ENCODE results near the gene ALDH1L1. TPM values are rescaled to one million over a fixed set of nuclear protein-coding genes. Genes with fewer than 3 reads are reported as not detected.

The ALDH1L1 gene
- total RNA-seq, 2 experiments from 2014 or later: not detected

DNA sequence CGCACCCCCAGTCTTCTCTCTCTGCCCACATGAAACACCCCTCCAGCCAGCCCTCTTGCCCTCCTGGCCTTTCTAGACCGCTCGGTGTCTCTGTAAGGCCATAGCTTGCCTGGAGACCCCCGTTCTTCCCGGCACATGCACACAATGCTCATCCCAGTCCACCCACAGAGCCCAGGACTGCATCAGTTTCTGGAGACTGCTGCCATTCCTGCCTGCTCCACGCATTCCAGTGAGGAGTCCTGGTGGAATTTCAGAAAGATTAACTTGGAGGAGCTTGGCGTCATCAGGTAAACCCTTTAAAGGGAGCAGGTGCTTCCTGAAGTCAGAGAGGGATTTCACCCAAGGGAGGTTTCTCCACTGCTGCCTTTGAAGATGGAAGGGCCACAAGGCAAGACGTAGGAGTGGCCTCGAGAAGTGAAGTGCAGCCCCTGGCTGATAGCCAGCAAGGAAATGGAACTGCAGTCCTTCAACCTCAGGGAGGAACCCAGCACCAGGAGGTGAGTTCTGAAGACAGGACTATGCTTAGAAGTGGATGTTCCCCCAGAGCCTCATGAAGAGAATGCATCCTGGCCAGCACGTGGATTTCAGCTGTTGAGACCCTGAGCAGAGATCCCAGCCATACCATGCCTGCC, 115.6 kb downstream of the ALDH1L1 start:
- DNase-seq (no peak), ATAC-seq (no peak)
- Mint-ChIP-seq H3K36me3 (ENCODE audit: low read depth) (peaks cover 8% of the 10 kb centered on the region), H3K9me3 (no peaks in the 10 kb centered on the region), H3K4me1 (ENCODE audit: low read depth) (peaks cover 16% of the 10 kb centered on the region), H3K27ac (no peak overlapping the region), H3K4me3 (no peak overlapping the region), H3K27me3 (no peaks in the 10 kb centered on the region)
- TF ChIP-seq, protein P1, sequence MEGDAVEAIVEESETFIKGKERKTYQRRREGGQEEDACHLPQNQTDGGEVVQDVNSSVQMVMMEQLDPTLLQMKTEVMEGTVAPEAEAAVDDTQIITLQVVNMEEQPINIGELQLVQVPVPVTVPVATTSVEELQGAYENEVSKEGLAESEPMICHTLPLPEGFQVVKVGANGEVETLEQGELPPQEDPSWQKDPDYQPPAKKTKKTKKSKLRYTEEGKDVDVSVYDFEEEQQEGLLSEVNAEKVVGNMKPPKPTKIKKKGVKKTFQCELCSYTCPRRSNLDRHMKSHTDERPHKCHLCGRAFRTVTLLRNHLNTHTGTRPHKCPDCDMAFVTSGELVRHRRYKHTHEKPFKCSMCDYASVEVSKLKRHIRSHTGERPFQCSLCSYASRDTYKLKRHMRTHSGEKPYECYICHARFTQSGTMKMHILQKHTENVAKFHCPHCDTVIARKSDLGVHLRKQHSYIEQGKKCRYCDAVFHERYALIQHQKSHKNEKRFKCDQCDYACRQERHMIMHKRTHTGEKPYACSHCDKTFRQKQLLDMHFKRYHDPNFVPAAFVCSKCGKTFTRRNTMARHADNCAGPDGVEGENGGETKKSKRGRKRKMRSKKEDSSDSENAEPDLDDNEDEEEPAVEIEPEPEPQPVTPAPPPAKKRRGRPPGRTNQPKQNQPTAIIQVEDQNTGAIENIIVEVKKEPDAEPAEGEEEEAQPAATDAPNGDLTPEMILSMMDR (IDR thresholded peaks at IDR 0.05): no peak
- CTCF ChIA-PET: interaction anchor here (0.7 kb wide), 1 partner anchor 16 kb away, joined by 3 read pairs; no protein-coding TSS in a partner anchor
- intact Hi-C loops (cut with micrococcal nuclease): no loop called here
- POLR2A ChIA-PET: interaction anchor here (0.6 kb wide), 1 partner anchor 60 kb away, joined by 3 read pairs; no protein-coding TSS in a partner anchor

DNA sequence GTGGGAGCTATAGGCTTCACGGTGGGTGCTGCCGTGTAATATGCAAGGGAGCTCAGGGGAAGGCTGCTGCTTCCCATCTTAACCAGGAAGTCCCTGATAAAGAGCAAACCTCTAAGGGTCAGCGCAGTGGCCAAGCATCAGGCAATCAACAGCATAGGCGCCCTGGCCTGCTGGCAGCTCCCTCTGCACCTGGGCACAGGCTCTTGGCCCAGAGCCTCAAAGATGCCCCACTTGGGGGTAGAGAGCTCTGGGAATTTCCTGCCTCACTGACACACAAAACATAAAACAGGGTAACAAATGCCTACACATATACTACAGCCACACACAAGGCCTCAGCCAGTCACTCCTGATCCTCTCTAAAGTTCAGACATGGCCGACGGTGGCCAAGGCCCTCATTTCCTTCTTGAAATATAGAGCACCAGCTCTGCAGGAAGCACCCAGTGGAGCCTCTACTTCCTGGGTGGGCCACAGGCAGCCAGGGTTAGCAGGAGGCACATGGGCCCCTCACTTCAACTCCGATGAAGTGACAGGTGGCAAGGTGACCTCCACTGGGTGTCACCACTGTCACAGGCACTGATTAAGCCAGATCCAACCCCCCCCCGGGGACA, 116.9 kb downstream of the ALDH1L1 start:
- ChIA-PET CTCF (interaction anchor here (1.0 kb wide), 1 partner anchor 136 kb away, joined by 3 read pairs; no protein-coding TSS in a partner anchor), POLR2A (interaction anchor here (1.0 kb wide), 1 partner anchor 411 kb away, joined by 3 read pairs; no protein-coding TSS in a partner anchor)
- ATAC-seq: peak; percentile 62
- intact Hi-C loops (cut with micrococcal nuclease): no loop called here
- Mint-ChIP-seq H3K4me1 (ENCODE audit: low read depth) (peaks cover 16% of the 10 kb centered on the region), H3K27ac (peak overlapping the region; percentile 73), H3K36me3 (ENCODE audit: low read depth) (peaks cover 8% of the 10 kb centered on the region), H3K9me3 (no peaks in the 10 kb centered on the region), H3K27me3 (no peaks in the 10 kb centered on the region), H3K4me3 (no peak overlapping the region)
- TF ChIP-seq, protein P1 (IDR thresholded peaks at IDR 0.05): no peak
- peak; percentile 28 for DNase-seq

DNA sequence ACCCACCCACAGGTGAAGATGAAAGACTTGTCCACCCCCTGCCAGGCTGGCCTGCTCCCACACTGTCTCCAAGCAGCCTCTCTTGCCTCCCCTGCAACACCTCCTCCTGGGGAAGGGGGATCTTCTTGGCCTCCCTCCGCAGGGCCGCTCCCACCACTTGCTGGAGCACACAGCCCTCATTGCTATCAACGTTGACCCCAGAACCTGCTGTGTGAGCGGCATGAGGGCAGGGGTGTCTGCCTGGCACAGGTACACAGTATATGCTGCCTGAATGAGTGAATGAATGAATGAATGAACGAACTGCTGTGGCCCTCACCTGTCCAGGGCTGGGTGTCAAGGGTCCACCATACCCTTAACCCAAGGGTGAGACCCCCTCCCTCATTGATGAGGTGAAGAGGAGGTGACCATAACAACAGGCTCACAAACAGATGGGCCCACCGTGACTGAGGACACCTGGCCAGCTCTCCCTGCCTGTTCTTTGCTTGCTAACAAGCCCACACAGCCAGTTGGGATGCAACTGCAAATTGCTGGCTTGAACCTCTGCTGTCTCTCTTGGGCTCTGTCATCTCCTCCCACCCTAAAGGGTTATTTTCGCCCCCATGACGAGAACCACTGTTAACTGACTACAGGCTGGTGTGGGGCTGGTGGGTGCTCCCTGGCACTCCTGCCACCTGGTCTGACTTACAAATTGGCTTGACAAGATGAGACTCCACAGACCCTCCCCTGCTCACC, 118.9 kb downstream of the ALDH1L1 start:
- H3K27me3 Mint-ChIP-seq: no peaks in the 10 kb centered on the region
- POLR2A ChIA-PET: no interaction called here
- ATAC-seq (no peak), DNase-seq (no peak)
- TF ChIP-seq, protein P1 (IDR thresholded peaks at IDR 0.05): no peak
- intact Hi-C loops (cut with micrococcal nuclease): no loop called here
- H3K4me3 Mint-ChIP-seq: no peak overlapping the region
- no peak overlapping the region for H3K27ac Mint-ChIP-seq
- CTCF ChIA-PET: no interaction called here
- H3K9me3 Mint-ChIP-seq: no peaks in the 10 kb centered on the region
- peaks cover 16% of the 10 kb centered on the region for H3K4me1 Mint-ChIP-seq (ENCODE audit: low read depth)
- peaks cover 4% of the 10 kb centered on the region for H3K36me3 Mint-ChIP-seq (ENCODE audit: low read depth)

DNA sequence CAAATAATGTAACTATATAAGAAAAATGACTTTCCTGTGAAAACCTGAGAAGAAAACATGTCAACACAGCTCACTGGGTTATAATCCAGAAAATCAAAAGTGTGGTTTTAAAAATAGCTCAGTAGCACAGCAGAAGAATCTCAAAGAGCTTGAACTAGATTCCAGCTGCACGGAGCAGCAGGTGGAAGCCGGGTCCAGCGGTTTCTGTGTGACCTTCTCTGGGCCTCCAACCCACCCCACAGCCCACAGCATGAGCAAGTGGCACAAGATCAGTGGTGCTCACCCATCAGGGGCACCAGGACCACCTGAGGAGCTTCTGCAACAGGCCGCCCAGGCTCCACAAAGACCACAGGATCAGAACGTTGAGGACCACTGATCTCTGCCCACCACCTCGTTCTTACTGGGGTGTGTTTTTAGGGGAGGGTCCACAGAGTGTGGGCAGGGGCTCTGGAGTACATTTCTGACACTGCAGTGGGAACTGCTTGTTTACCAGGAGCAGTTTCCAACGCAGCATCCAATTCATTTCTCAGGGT, 119.7 kb downstream of the ALDH1L1 start:
- H3K4me1 Mint-ChIP-seq (ENCODE audit: low read depth): peaks cover 16% of the 10 kb centered on the region
- intact Hi-C loops (cut with micrococcal nuclease): no loop called here
- no peak overlapping the region for H3K27ac Mint-ChIP-seq
- no peak overlapping the region for H3K4me3 Mint-ChIP-seq
- POLR2A ChIA-PET: no interaction called here
- TF ChIP-seq, protein P1 (IDR thresholded peaks at IDR 0.05): no peak
- ATAC-seq (no peak), DNase-seq (no peak)
- H3K36me3 Mint-ChIP-seq (ENCODE audit: low read depth): peaks cover 4% of the 10 kb centered on the region
- CTCF ChIA-PET: no interaction called here
- no peaks in the 10 kb centered on the region for H3K27me3 Mint-ChIP-seq
- no peaks in the 10 kb centered on the region for H3K9me3 Mint-ChIP-seq
